K562 (cell line): Measurements from ENCODE around the gene FGFRL1.

Experiments
- GABPA ChIP-seq: fragments of 200-800 bp; sonication (Bioruptor generic); conservative IDR thresholded peaks from 2 replicates; pipeline ENCODE4 v1.6.1; 2016; ENCODE audit warnings: low read depth, missing genetic modification characterization, missing compliant biosample characterization
- HDAC6 ChIP-seq: IDR thresholded peaks from 2 replicates; pipeline ENCODE4 v1.6.1; 2012; ENCODE audit warnings: low read depth, mild to moderate bottlenecking, control low read depth, inconsistent platforms, low read length, moderate library complexity
- NCOR1 ChIP-seq: fragments of 450-650 bp; IDR thresholded peaks from 2 replicates; pipeline ENCODE4 v1.6.1; 2016; ENCODE audit warnings: mild to moderate bottlenecking, moderate library complexity
- SIN3B ChIP-seq: fragments of 450-650 bp; IDR thresholded peaks from 2 replicates; pipeline ENCODE4 v1.6.1; 2017; ENCODE audit warnings: low read depth, mild to moderate bottlenecking, moderate library complexity
- SRF ChIP-seq, 2 experiments: fragments of 250-450, 450-650 bp in 1 of 2; sonication (Bioruptor Pico) in 1 of 2; sonication (generic) in 1 of 2; formaldehyde crosslinking; IDR thresholded peaks; 2 replicates each; pipeline versions ENCODE4 v1.5.0 to v1.5.1; 2020 to 2022; ENCODE audit warnings: mild to moderate bottlenecking in 1 of 2, missing genetic modification reagents in 1 of 2
- TRIM24 ChIP-seq, 2 experiments: fragments of 450-650 bp; IDR thresholded peaks; 2 replicates each; pipeline ENCODE4 v1.6.1; 2016
- TRIM28 ChIP-seq: fragments of 450-650 bp; IDR thresholded peaks from 2 replicates; pipeline ENCODE4 v1.6.1; 2017
- YY1 ChIP-seq, 3 experiments: IDR thresholded peaks; 2 replicates each; pipeline ENCODE4 v1.6.1; 2011; ENCODE audit warnings: low read length in 2 of 3, mild to moderate bottlenecking in 2 of 3, moderate library complexity in 2 of 3, borderline replicate concordance in 1 of 3, control low read depth in 1 of 3, low read depth in 1 of 3; ENCODE audit not compliant: insufficient read depth in 3 of 3, insufficient replicate concordance in 2 of 3, control insufficient read depth in 1 of 3, insufficient read length in 1 of 3; ENCODE audit errors: extremely low read depth in 1 of 3
- ZNF274 ChIP-seq: IDR thresholded peaks from 2 replicates; pipeline ENCODE4 v1.6.1; 2011; ENCODE audit warnings: low read depth, mild to moderate bottlenecking, low read length, moderate library complexity, borderline replicate concordance
- TF ChIP-seq, protein P1 (sequence below): sonication (generic); formaldehyde crosslinking; IDR thresholded peaks from 2 replicates; pipeline ENCODE4 v1.8.0; 2023; ENCODE audit warnings: mild to moderate bottlenecking, missing genetic modification reagents
- TF ChIP-seq, protein P2 (sequence below): sonication (generic); formaldehyde crosslinking; IDR thresholded peaks from 2 replicates; pipeline ENCODE4 v1.9.0; 2022; ENCODE audit warnings: mild to moderate bottlenecking, missing genetic modification reagents
- TF ChIP-seq, protein P3 (sequence below), 2 experiments: fragments of 450-650 bp; formaldehyde crosslinking in 1 of 2; IDR thresholded peaks; 2 replicates each; pipeline versions ENCODE4 v1.4.0 to v1.6.1; 2014 to 2020; ENCODE audit warnings: mild to moderate bottlenecking in 2 of 2, borderline replicate concordance in 1 of 2, low read depth in 1 of 2
- TF ChIP-seq, protein P4 (sequence below), 3 experiments: IDR thresholded peaks in 2 of 3; conservative IDR thresholded peaks in 1 of 3; 2 replicates each; pipeline ENCODE4 v1.5.1; 2011 to 2012; ENCODE audit warnings: low read length in 3 of 3, mild to moderate bottlenecking in 3 of 3, control low read depth in 2 of 3, improper control_type of control experiment in 1 of 3, inconsistent platforms in 1 of 3, low read depth in 1 of 3, mixed read lengths in 1 of 3, moderate library complexity in 1 of 3; ENCODE audit not compliant: insufficient read depth in 2 of 3

DNA sequence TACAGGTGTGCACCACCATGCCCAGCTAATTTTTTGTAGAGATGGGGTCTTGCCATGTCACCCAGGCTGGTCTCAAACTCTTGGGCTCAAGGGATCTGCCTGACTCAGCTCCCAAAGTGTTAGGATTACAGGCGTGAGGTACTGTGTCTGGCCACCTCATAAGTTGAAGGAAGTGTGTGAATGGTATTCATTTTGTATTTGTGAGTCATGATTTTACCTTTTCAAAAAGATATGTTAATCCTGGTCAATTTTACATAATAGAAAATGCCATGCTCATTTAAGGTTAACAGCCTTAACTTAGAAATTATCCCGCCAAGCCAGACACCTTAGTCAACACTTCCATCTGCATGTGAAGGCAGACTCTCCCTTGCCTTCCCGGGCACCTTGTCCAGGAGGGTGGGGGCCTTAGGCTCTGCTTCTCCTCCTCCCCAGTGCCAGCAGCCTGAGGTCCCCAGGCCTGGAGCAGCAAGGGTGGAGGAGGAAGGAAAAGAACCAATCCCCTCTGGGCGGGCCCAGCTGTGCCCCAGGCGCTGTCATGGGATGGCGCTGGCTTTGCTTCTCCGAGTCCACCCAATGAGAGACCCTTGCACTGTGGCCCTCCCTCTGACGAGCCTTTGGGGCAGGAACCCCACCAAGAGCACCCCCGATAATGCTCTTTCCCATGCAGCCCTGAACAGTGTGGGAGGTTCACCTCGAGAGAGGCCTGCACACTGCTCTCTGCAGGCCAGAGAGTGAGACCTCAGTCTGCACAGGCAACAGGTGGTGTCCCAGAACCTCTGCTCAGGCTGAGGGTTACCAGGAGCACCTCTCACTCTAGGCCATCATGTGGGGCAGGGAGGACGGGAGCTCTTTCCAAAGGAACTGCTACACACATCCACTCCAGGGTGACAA, 64.6 kb downstream of the FGFRL1 start:
- TF ChIP-seq ZNF274, result no peak
- no peak for TF ChIP-seq GABPA
- no peak for TF ChIP-seq HDAC6
- TF ChIP-seq TRIM28, result no peak
- no peak for TF ChIP-seq YY1 (IDR thresholded peaks at IDR 0.05; ENCODE audit: borderline replicate concordance in 1 of 3, control insufficient read depth in 1 of 3, extremely low read depth in 1 of 3, insufficient read depth in 3 of 3, insufficient read length in 1 of 3, insufficient replicate concordance in 2 of 3, low read depth in 1 of 3, low read length in 2 of 3)
- TF ChIP-seq NCOR1, result no peak
- TF ChIP-seq, protein P1, sequence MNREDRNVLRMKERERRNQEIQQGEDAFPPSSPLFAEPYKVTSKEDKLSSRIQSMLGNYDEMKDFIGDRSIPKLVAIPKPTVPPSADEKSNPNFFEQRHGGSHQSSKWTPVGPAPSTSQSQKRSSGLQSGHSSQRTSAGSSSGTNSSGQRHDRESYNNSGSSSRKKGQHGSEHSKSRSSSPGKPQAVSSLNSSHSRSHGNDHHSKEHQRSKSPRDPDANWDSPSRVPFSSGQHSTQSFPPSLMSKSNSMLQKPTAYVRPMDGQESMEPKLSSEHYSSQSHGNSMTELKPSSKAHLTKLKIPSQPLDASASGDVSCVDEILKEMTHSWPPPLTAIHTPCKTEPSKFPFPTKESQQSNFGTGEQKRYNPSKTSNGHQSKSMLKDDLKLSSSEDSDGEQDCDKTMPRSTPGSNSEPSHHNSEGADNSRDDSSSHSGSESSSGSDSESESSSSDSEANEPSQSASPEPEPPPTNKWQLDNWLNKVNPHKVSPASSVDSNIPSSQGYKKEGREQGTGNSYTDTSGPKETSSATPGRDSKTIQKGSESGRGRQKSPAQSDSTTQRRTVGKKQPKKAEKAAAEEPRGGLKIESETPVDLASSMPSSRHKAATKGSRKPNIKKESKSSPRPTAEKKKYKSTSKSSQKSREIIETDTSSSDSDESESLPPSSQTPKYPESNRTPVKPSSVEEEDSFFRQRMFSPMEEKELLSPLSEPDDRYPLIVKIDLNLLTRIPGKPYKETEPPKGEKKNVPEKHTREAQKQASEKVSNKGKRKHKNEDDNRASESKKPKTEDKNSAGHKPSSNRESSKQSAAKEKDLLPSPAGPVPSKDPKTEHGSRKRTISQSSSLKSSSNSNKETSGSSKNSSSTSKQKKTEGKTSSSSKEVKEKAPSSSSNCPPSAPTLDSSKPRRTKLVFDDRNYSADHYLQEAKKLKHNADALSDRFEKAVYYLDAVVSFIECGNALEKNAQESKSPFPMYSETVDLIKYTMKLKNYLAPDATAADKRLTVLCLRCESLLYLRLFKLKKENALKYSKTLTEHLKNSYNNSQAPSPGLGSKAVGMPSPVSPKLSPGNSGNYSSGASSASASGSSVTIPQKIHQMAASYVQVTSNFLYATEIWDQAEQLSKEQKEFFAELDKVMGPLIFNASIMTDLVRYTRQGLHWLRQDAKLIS (CRISPR knock-in tag), result no peak
- TF ChIP-seq, protein P2, sequence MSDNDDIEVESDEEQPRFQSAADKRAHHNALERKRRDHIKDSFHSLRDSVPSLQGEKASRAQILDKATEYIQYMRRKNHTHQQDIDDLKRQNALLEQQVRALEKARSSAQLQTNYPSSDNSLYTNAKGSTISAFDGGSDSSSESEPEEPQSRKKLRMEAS (CRISPR knock-in tag), result no peak
- no peak for TF ChIP-seq SIN3B
- no peak for TF ChIP-seq TRIM24 (IDR thresholded peaks at IDR 0.05)
- TF ChIP-seq SRF (CRISPR knock-in tag; IDR thresholded peaks at IDR 0.05), result no peak
- TF ChIP-seq, protein P3, sequence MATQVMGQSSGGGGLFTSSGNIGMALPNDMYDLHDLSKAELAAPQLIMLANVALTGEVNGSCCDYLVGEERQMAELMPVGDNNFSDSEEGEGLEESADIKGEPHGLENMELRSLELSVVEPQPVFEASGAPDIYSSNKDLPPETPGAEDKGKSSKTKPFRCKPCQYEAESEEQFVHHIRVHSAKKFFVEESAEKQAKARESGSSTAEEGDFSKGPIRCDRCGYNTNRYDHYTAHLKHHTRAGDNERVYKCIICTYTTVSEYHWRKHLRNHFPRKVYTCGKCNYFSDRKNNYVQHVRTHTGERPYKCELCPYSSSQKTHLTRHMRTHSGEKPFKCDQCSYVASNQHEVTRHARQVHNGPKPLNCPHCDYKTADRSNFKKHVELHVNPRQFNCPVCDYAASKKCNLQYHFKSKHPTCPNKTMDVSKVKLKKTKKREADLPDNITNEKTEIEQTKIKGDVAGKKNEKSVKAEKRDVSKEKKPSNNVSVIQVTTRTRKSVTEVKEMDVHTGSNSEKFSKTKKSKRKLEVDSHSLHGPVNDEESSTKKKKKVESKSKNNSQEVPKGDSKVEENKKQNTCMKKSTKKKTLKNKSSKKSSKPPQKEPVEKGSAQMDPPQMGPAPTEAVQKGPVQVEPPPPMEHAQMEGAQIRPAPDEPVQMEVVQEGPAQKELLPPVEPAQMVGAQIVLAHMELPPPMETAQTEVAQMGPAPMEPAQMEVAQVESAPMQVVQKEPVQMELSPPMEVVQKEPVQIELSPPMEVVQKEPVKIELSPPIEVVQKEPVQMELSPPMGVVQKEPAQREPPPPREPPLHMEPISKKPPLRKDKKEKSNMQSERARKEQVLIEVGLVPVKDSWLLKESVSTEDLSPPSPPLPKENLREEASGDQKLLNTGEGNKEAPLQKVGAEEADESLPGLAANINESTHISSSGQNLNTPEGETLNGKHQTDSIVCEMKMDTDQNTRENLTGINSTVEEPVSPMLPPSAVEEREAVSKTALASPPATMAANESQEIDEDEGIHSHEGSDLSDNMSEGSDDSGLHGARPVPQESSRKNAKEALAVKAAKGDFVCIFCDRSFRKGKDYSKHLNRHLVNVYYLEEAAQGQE (IDR thresholded peaks at IDR 0.05; ENCODE audit: borderline replicate concordance), result no peak
- TF ChIP-seq, protein P3 (CRISPR knock-in tag; IDR thresholded peaks at IDR 0.05; ENCODE audit: low read depth), result no peak
- TF ChIP-seq, protein P4, sequence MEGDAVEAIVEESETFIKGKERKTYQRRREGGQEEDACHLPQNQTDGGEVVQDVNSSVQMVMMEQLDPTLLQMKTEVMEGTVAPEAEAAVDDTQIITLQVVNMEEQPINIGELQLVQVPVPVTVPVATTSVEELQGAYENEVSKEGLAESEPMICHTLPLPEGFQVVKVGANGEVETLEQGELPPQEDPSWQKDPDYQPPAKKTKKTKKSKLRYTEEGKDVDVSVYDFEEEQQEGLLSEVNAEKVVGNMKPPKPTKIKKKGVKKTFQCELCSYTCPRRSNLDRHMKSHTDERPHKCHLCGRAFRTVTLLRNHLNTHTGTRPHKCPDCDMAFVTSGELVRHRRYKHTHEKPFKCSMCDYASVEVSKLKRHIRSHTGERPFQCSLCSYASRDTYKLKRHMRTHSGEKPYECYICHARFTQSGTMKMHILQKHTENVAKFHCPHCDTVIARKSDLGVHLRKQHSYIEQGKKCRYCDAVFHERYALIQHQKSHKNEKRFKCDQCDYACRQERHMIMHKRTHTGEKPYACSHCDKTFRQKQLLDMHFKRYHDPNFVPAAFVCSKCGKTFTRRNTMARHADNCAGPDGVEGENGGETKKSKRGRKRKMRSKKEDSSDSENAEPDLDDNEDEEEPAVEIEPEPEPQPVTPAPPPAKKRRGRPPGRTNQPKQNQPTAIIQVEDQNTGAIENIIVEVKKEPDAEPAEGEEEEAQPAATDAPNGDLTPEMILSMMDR (IDR thresholded peaks at IDR 0.05 in 2 of 3, conservative IDR thresholded peaks at IDR 0.05 in 1 of 3; ENCODE audit: insufficient read depth in 2 of 3, low read depth in 1 of 3, low read length in 3 of 3), result no peak
